Right cardiac atrium (tissue), 5 donors: ENCODE results near the gene MYOZ2. TPM values are rescaled to one million over a fixed set of nuclear protein-coding genes. Genes with fewer than 3 reads are reported as not detected.

Source experiments
- polyA plus RNA-seq: library from polyadenylated mRNA; stranded (reverse); fragments of 200-250 nt; gene quantifications from one replicate; pipeline ENCODE4 v1.2.3, GENCODE V29; 2013
- total RNA-seq, 4 donors: library from RNA; stranded (reverse); fragmentation: NEBNext Ultra II Directional; extraction: Animal tissue kit (Norgen Biotek cat#: 25700); gene quantifications; one replicate each; pipeline ENCODE4 v1.2.1, GENCODE V29; 2021
- donor health status: healthy with polysubstance abuse.
- donor health status: DM: no; HTN: yes; CAD: no.
- donor health status: DM: no; HTN: no; CAD: no.
- donor health status: DM: no; HTN: yes; CAD: no; lungs with severe emphysema.
- donor health status: DM: yes; HTN: yes; CAD: no.

Gene MYOZ2
- total and polyA plus RNA-seq, 5 donors: 506 to 709 (median 623) TPM

Other genes with a start within 250 kb of the MYOZ2 start
- 100 to 1,000 TPM; 111 to 134 (median 118) TPM for gene SYNPO2, start 247.0 kb upstream of the MYOZ2 start, total RNA-seq
- 29.6 TPM for gene SYNPO2, start 247.0 kb upstream of the MYOZ2 start, polyA plus RNA-seq
- gene USP53, start 76.9 kb downstream of the MYOZ2 start, total RNA-seq: 10 to 100 TPM; 47.7 to 62.4 (median 50.9) TPM
- 26.5 TPM for gene USP53, start 76.9 kb downstream of the MYOZ2 start, polyA plus RNA-seq
- gene FABP2, start 186.3 kb downstream of the MYOZ2 start, total RNA-seq: not detected
- 0.63 TPM for gene FABP2, start 186.3 kb downstream of the MYOZ2 start, polyA plus RNA-seq